HG03520 (cell line): ENCODE data around the gene AKAP10.
"Not testable (repeated sequence)": the region's sequence is repeated elsewhere in the genome, so short reads cannot be mapped to it uniquely, and the experiment has no call there.

ENCODE experiments used
- ATAC-seq: cut with Tn5 transposase; IDR thresholded peaks from one replicate; pipeline ENCODE4 v1.9.1; 2021; ENCODE audit warnings: mild to moderate bottlenecking, moderate library complexity; ENCODE audit not compliant: unreplicated experiment

Gene AKAP10

DNA sequence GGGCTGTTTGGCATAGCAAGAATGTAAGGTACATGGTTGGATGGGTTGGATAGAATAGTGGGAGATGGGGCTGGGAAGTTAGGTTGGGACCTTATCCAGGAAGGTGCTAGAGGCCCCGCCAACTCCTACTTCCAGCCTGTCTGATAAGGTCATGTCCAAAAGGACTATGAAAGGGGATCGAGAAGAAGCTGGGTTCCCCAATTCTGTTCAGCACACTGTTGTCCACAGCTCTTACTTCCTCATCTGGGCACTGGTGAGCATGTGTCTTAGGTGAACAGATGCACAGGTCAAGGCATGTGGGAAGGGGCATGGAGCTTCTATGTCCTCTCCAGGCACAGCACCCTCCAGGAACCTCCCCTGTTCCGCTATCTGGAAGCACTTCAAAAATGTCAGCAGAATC is 104.3 kb downstream of the AKAP10 start:
- no peak for ATAC-seq

DNA sequence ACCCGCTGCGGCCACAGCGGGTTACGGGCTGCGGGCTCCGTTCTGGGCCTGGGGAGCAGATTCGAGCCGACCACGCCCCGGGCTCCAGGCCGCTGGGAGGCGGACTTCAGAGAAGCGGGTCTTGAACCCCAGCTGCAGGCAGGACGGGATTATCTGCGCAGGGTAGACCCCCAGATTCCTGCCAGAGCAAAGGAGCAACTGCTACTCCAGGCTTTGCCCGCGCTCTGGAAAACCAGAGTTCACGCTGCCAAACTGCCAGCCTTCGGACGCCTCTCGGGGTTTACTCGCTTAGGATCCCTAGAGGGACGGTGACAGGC is 109.6 kb downstream of the AKAP10 start:
- no peak for ATAC-seq

- no peak for ATAC-seq
Observed at GRCh38 chr17:19867329-19868078, 110.1 kb downstream of the AKAP10 start, which contains the start of gene ULK2. Gene ULK2, minus strand, starts transcription at chr17:19867936. Its CDS starts 519 bp downstream, at chr17:19867417.

DNA sequence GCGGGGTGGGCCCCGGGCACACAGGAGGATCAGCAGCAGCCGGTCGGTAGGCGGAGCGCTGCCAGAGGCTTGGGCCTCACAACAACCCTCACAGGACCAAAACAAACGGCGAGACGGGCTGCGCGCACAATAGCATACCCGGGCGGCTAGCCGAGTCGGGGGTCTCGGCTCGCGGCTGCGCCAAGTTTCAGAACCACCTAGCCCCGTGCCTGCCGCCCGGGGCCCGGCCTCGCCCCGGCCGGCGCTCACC is 110.6 kb downstream of the AKAP10 start:
- ATAC-seq = no peak

DNA sequence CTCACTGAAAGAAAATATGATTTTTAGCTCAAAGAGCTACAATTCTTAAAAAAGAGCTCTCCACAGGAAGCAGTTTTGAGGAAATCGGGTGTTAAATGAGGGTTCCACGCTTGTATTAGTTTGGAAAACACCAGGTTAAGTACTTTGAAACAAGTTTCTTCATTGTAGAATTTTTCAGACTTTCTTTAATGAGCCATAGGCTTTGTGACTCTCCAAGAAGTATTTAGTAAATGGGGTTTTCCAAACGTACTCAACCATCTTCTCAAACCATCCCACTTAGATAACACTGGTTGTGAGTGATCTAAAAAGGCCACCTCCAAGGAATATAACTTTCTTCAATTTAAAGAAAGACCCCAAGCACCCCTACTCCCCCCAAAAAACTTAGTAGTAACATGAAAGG is 112.6 kb downstream of the AKAP10 start:
- ATAC-seq = no peak

- not testable (repeated sequence) for ATAC-seq
Observed at GRCh38 chr17:19860647-19861177, 116.9 kb downstream of the AKAP10 start.

GRCh38 chr17:19857640-19858039 is 120.0 kb downstream of the AKAP10 start:
- ATAC-seq = no peak
